ENCODE data around the gene SHC3. TPM values are rescaled to one million over a fixed set of nuclear protein-coding genes. Genes with fewer than 3 reads are reported as not detected.

Gene SHC3
- total and polyA plus RNA-seq, 2 of the 4 experiments (the other 2 are of a cell fraction): 4.5 to 13.3 TPM

GRCh38 chr9:89060790-89061189, 117.8 kb downstream of the SHC3 start:
- TF ChIP-seq CEBPB (IDR thresholded peaks at IDR 0.05; ENCODE audit: low read depth, low read length) (no peak), NFE2L2 (IDR thresholded peaks at IDR 0.05; ENCODE audit: low read depth, low read length) (no peak), USF2 (IDR thresholded peaks at IDR 0.05; ENCODE audit: low read depth, low read length) (no peak), MXI1 (IDR thresholded peaks at IDR 0.05; ENCODE audit: borderline replicate concordance, low read depth, low read length) (no peak), CTCF (conservative IDR thresholded peaks at IDR 0.05; ENCODE audit: low read depth, low read length) (no peak), RCOR1 (IDR thresholded peaks at IDR 0.05; ENCODE audit: insufficient replicate concordance, low read length) (no peak), BHLHE40 (IDR thresholded peaks at IDR 0.05; ENCODE audit: low read depth, low read length) (no peak), MAFK (IDR thresholded peaks at IDR 0.05; ENCODE audit: low read depth, low read length) (no peak), ELK1 (IDR thresholded peaks at IDR 0.05; ENCODE audit: borderline replicate concordance, low read depth, low read length) (no peak), RFX5 (IDR thresholded peaks at IDR 0.05; ENCODE audit: low read depth, low read length) (no peak)
- Histone ChIP-seq H3K4me3 (ENCODE audit: insufficient read depth, low read depth, low read length) (no peak overlapping the region), H2BK20ac (ENCODE audit: low read depth, low read length) (no peak overlapping the region), H3K9ac (ENCODE audit: low read depth, low read length) (no peak overlapping the region), H2AK9ac (replicated peaks; ENCODE audit: low read depth, low read length, poor library complexity) (no peak overlapping the region), H3K4me1 (ENCODE audit: control insufficient read depth, insufficient read depth, low read length) (no peaks in the 10 kb centered on the region), H4K20me1 (ENCODE audit: insufficient read depth, low read length) (no peaks in the 10 kb centered on the region), H3K9me3 (ENCODE audit: control insufficient read depth, insufficient read depth, low read length) (no peaks in the 10 kb centered on the region), H2BK120ac (ENCODE audit: low read depth, low read length) (no peak overlapping the region), H3K27ac (ENCODE audit: insufficient read depth, low read length) (no peak overlapping the region), H3K14ac (replicated peaks; ENCODE audit: low read depth, low read length) (no peak overlapping the region), H3K4ac (ENCODE audit: low read depth, low read length) (no peak overlapping the region), H2BK15ac (ENCODE audit: low read depth, low read length) (no peak overlapping the region), H3K27me3 (ENCODE audit: control insufficient read depth, insufficient read depth, low read length) (no peaks in the 10 kb centered on the region), H3K9me1 (ENCODE audit: insufficient read depth, low read length) (peaks cover 22% of the 10 kb centered on the region), H3K36me3 (ENCODE audit: control insufficient read depth, insufficient read depth, low read length) (peaks cover 21% of the 10 kb centered on the region), H2AFZ (replicated peaks; ENCODE audit: low read length, poor library complexity) (no peak overlapping the region), H4K91ac (ENCODE audit: insufficient read depth, low read depth, low read length) (no peak overlapping the region), H2BK5ac (ENCODE audit: low read depth, low read length, poor library complexity, severe bottlenecking) (no peak overlapping the region), H3K79me1 (ENCODE audit: low read depth in 1 of 2, low read length in 2 of 2) (no peaks in the 10 kb centered on the region), H3K56ac (ENCODE audit: extremely low read depth, insufficient read depth, low read length) (no peak overlapping the region), H4K8ac (ENCODE audit: low read depth in 2 of 2, low read length in 2 of 2) (no peak overlapping the region), H3K4me2 (ENCODE audit: low read depth, low read length) (no peak overlapping the region), H2AK5ac (ENCODE audit: low read depth, low read length) (no peak overlapping the region), H3K18ac (ENCODE audit: low read depth, low read length) (no peak overlapping the region), H3K23ac (ENCODE audit: low read depth, low read length) (no peak overlapping the region), H4K5ac (ENCODE audit: low read depth, low read length) (no peak overlapping the region)
- no TSS peak for BruUV-seq (replicated peaks)
- CTCF ChIA-PET: no interaction called here
- in situ Hi-C loops (cut with MboI; ENCODE audit: low sequenced_read_pairs) (no loop called here), intact Hi-C loops (cut with micrococcal nuclease) (no loop called here), dilution Hi-C loops (cut with HindIII; ENCODE audit: low sequenced_read_pairs, unreplicated experiment) (no loop called here)
- DNase-seq: no peak
- POLR2A ChIA-PET (ENCODE audit: unreplicated experiment): no interaction called here
- 91% methylated on average over 4 of the region's 5 CpGs; no CpG with 5 or more reads in 1 of the 2 experiments for WGBS, 2 experiments (ENCODE audit: extremely low coverage in 2 of 2, insufficient read length in 1 of 2)
- no peak for ATAC-seq (ENCODE audit: low read depth)
